GM13976 (cell line): ENCODE data around the gene STK35.

Experiments
- DNase-seq: peaks from one replicate; pipeline ENCODE4 v3.0.0; 2012; ENCODE audit warnings: low spot score
- in situ Hi-C: fragments of 300-500 bp; cut with MboI; formaldehyde crosslinking; loops from one replicate; pipeline ENCODE4 v1.12.0; 2022; ENCODE audit warnings: low sequenced_read_pairs, mixed read lengths, inconsistent platforms; ENCODE audit not compliant: unreplicated experiment
- TF ChIP-seq, protein P1 (sequence below): IDR thresholded peaks from 2 replicates; pipeline ENCODE4 v1.5.1; 2012; ENCODE audit warnings: borderline replicate concordance, mild to moderate bottlenecking; ENCODE audit not compliant: insufficient read depth; ENCODE audit errors: extremely low read depth, missing control alignments, control extremely low read depth

The STK35 gene

DNA sequence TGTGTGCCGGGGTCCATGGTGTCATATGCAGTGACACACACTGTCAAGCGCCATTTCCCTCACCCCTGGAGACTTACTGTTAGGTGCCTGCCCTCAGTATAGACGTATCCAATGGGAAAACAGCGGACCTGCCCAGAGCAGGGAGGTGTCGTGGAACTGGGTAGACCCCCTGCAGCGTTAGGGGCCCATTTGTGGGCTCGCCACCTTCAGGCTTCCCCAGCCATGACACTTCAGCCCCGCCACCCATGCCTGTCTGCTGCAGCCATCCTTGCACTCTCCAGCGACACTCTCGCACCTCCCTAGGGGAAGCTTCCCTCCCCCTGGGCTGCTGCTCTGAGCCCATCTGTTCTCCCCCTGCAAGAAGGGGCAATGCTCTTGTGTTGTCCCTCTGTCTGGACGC, 43.2 kb downstream of the STK35 start:
- in situ Hi-C loops: no loop called here
- TF ChIP-seq, protein P1, sequence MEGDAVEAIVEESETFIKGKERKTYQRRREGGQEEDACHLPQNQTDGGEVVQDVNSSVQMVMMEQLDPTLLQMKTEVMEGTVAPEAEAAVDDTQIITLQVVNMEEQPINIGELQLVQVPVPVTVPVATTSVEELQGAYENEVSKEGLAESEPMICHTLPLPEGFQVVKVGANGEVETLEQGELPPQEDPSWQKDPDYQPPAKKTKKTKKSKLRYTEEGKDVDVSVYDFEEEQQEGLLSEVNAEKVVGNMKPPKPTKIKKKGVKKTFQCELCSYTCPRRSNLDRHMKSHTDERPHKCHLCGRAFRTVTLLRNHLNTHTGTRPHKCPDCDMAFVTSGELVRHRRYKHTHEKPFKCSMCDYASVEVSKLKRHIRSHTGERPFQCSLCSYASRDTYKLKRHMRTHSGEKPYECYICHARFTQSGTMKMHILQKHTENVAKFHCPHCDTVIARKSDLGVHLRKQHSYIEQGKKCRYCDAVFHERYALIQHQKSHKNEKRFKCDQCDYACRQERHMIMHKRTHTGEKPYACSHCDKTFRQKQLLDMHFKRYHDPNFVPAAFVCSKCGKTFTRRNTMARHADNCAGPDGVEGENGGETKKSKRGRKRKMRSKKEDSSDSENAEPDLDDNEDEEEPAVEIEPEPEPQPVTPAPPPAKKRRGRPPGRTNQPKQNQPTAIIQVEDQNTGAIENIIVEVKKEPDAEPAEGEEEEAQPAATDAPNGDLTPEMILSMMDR: no peak
- DNase-seq: no peak

DNA sequence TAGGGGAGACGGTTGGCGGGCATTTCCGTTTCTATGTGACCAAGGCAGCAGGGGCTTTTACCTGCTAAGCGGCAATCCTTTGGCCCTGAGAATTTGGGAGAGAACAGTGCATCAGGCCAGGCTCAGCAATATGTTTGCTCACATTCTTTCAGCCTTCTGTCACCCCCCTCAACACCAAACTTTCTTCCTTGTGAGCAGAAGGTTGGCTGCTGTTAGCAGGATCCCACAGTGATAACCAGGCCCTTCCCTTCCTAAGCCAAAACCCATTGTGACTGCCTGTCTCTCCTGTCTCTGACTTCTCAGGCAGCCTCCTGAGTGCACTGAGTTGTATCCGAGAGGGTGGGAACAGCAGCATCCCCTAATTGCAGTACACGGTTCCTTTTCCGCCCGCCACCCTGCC, 43.7 kb downstream of the STK35 start:
- no peak for DNase-seq
- TF ChIP-seq, protein P1: no peak
- in situ Hi-C loops: no loop called here

DNA sequence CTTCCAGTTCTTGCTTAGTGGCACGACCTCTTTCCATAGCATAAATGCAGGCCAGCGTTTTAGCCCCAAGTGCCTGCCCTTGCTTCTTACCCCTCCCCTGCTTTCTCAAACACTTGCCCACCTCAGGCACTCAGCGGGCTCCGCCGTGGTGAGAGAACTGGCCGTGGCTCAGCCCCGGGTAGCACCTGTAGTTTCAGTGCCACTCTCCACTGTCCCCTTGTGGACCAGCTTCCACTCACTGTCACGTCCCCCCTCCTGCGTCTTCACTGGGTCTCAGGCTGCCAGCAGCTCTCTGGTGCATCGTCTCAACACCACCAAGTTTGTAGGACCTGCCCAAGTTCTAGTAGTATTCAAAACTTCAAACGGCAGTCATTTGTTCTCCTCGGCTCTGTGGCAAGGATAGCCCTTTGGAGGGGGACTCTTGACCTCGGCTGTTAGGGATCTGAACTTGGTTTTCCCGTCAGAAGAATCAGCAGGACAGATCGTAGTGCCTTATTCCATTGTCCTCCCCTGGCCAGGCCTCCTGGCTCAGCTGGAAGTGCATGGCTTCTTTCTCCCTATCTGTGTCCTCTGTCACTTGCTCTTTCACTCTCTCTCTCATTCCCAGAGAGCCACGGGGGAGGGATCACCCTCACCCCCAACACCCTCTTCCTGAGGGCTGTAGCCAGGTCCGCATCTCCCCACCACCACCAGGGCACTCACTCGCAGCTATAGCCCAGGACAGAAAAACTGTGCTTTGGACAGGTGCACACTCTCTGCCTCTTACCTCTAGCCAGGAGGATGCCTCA, 44.6 kb downstream of the STK35 start:
- TF ChIP-seq, protein P1: no peak
- DNase-seq: no peak
- in situ Hi-C loops: no loop called here

DNA sequence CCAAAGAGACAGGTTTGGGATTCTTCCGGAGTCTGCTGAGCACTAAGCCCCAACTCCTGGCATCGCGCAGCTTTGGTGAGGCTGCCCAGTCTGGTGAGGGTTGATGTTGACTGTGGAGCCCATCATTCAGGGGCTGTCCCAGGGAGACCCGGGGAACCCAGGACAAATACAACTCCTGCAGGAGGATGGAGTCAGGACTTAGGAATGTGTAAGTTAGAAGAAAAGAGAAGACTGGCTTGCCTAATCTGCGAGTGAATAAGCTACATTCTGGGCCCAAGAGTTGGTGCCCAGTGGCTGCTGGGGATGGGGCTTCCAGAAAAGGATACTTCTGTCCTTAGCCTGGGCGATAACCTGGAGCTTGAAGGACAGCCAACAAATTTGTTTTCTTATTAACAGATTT, 47.9 kb downstream of the STK35 start:
- in situ Hi-C loops: no loop called here
- no peak for DNase-seq
- TF ChIP-seq, protein P1: no peak

DNA sequence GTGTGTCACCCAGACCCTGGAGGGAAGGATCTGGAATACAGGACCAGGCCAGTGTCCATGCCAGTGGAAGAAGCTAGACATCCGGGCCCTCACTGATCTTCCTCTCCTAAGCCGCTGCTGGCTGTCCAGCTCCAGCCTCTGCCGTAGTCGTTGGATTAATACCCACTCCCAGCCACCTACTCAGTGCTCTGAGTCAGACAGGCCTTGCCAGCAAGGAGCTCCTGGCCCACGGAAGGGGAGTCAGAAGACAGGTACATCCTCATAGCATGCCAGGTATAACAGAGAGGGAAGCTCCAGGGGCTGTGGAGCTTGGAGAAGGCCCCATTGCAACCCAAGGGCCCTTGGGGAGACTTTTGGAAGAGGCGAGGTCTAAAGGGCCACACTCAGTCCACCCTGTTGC, 49.0 kb downstream of the STK35 start:
- TF ChIP-seq, protein P1: no peak
- no peak for DNase-seq
- in situ Hi-C loops: loop anchor here (25.0 kb wide), 1 partner anchor 388 kb away; no protein-coding TSS in a partner anchor

DNA sequence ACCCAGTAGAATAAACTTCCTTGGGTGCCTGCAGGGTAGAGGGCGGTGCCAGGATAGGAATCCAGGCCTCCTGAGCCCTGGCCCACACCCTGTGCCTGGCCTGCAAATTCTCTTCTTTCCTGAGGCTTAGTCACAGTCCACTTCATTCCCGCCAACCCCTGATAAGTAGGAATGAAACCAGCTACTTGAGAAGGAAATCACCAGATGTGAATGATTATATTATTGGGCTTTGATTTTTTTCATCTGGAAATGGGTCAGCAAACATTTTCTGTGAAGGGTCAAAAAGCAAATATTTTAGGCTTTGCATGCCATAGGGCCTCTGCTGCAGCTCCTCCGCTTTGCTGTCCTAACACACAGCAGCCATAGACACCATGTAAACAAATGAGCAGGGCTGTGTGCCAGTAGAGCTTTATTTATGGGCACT, 50.2 kb downstream of the STK35 start:
- in situ Hi-C loops: loop anchor here (25.0 kb wide), 1 partner anchor 390 kb away; no protein-coding TSS in a partner anchor
- TF ChIP-seq, protein P1: no peak
- DNase-seq: no peak
